ENCODE measurements around the gene HES4.

- TF ChIP-seq TAF1 (IDR thresholded peaks at IDR 0.05; ENCODE audit: low read depth, low read length) = no peak
- no peak for TF ChIP-seq POLR2A (IDR thresholded peaks at IDR 0.05; ENCODE audit: low read depth, low read length)
Observed at GRCh38 chr1:1033731-1034438, 34.0 kb upstream of the HES4 start.
